Testis (tissue), 3 donors: ENCODE results near the gene CYP24A1. TPM values are rescaled to one million over a fixed set of nuclear protein-coding genes. Genes with fewer than 3 reads are reported as not detected.

ENCODE experiments used
- DNase-seq: peaks from one replicate; pipeline ENCODE4 v3.0.0-alpha.2; 2019
- H3K27ac ChIP-seq, 2 donors: fragments of 200-600 bp; sonication (generic); one replicate each; pipeline ENCODE4 v1.5.1; 2019
- H3K27me3 ChIP-seq: fragments of 200-600 bp; sonication (generic); one replicate; pipeline ENCODE4 v1.5.1; 2019
- H3K36me3 ChIP-seq: fragments of 200-600 bp; sonication (generic); one replicate; pipeline ENCODE4 v1.5.1; 2017; ENCODE audit warnings: low read depth; ENCODE audit errors: missing control alignments
- H3K4me1 ChIP-seq: fragments of 200-600 bp; sonication (generic); one replicate; pipeline ENCODE4 v1.5.1; 2019
- H3K4me3 ChIP-seq, 2 donors: fragments of 200-600 bp; sonication (generic); one replicate each; pipeline ENCODE4 v1.5.1; 2017 to 2019
- H3K9me3 ChIP-seq: fragments of 200-600 bp; sonication (generic); one replicate; pipeline ENCODE4 v1.5.1; 2017
- CTCF ChIP-seq, 3 experiments: fragments of 450-650 bp in 2 of 3; fragments of 200-600 bp in 1 of 3; sonication (generic) in 1 of 3; IDR thresholded peaks; one replicate each; pipeline ENCODE4 v1.5.1; 2016 to 2019; ENCODE audit warnings: antibody characterized with exemption in 3 of 3, mild to moderate bottlenecking in 2 of 3, moderate library complexity in 1 of 3
- POLR2A ChIP-seq: fragments of 450-650 bp; IDR thresholded peaks from one replicate; pipeline ENCODE4 v1.6.1; 2017; ENCODE audit warnings: antibody characterized with exemption, mild to moderate bottlenecking, moderate library complexity
- WGBS, 2 donors: methylation state at CpG; one replicate each; pipeline ENCODE4 v1.1.5; 2018; 5-methylcytosine and 5-hydroxymethylcytosine counted together
- intact Hi-C: fragments of 100-400 bp; cut with DNase I; formaldehyde crosslinking; loops from one replicate; pipeline ENCODE4 v1.15.1; 2023; ENCODE audit warnings: low total_unique reads
- polyA plus RNA-seq: library from polyadenylated mRNA; stranded (reverse); fragments of 350-450 nt; fragmentation: Illumina TruSeq; extraction: RNeasy Lipid Tissue Mini Kit (QIAGEN cat#74804); gene quantifications from one replicate; pipeline ENCODE4 v1.2.3, GENCODE V29; 2014; ENCODE audit warnings: low read depth, low replicate concordance; ENCODE audit not compliant: insufficient read depth
- total RNA-seq, 2 donors: library from RNA; depleted of rRNA; stranded (reverse); fragments of >200 nt; gene quantifications; one replicate each; pipeline ENCODE4 v1.2.3, GENCODE V29; 2016

CYP24A1 gene
- total and polyA plus RNA-seq, 3 donors from 2014 or later, result 0.43 to 0.94 TPM; not detected in 1

GRCh38 chr20:54215157-54215789 lies 41.5 kb upstream of the CYP24A1 start:
- WGBS, 2 donors, result 95% methylated on average over 3 of the region's 3 CpGs
- intact Hi-C loops, result no loop called here
- Histone ChIP-seq H3K9me3 (no peaks in the 10 kb centered on the region), H3K4me3 (no peak overlapping the region), H3K27ac (no peak overlapping the region), H3K36me3 (no peaks in the 10 kb centered on the region), H3K4me1 (no peaks in the 10 kb centered on the region), H3K27me3 (no peaks in the 10 kb centered on the region)
- no peak for TF ChIP-seq POLR2A
- TF ChIP-seq CTCF (IDR thresholded peaks at IDR 0.05), result no peak
- no peak for DNase-seq

- TF ChIP-seq POLR2A (no peak), CTCF (IDR thresholded peaks at IDR 0.05) (no peak)
- Histone ChIP-seq H3K27ac (no peak overlapping the region), H3K27me3 (no peaks in the 10 kb centered on the region), H3K4me1 (peaks cover 6% of the 10 kb centered on the region), H3K9me3 (no peaks in the 10 kb centered on the region), H3K36me3 (no peaks in the 10 kb centered on the region), H3K4me3 (no peak overlapping the region)
- WGBS, 2 donors, result 87 to 92% methylated on average over 8 of the region's 8 CpGs
- no peak for DNase-seq
- intact Hi-C loops, result no loop called here
Observed at GRCh38 chr20:54214566-54214965, 40.8 kb upstream of the CYP24A1 start.

GRCh38 chr20:54212871-54213270 lies 39.1 kb upstream of the CYP24A1 start:
- 90 to 91% methylated on average over 3 of the region's 3 CpGs for WGBS, 2 donors

GRCh38 chr20:54212226-54212625 lies 38.4 kb upstream of the CYP24A1 start:
- Histone ChIP-seq H3K27me3 (no peaks in the 10 kb centered on the region), H3K27ac (no peak overlapping the region), H3K36me3 (no peaks in the 10 kb centered on the region), H3K4me3 (no peak overlapping the region), H3K9me3 (no peaks in the 10 kb centered on the region), H3K4me1 (peaks cover 13% of the 10 kb centered on the region)
- TF ChIP-seq POLR2A, result no peak
- intact Hi-C loops, result no loop called here
- DNase-seq, result no peak
- 100% methylated on average over 1 of the region's 1 CpG for WGBS, 2 donors

More at GRCh38 chr20:54212871-54213270, 39.1 kb upstream of the CYP24A1 start:
- Histone ChIP-seq H3K9me3 (no peaks in the 10 kb centered on the region), H3K27me3 (no peaks in the 10 kb centered on the region), H3K4me3 (no peak overlapping the region), H3K27ac (no peak overlapping the region), H3K36me3 (no peaks in the 10 kb centered on the region), H3K4me1 (peaks cover 13% of the 10 kb centered on the region)
- TF ChIP-seq POLR2A (no peak), CTCF (IDR thresholded peaks at IDR 0.05) (no peak)
- DNase-seq, result no peak
- intact Hi-C loops, result no loop called here

GRCh38 chr20:54209216-54209813 lies 35.5 kb upstream of the CYP24A1 start:
- no peaks in the 10 kb centered on the region for H3K9me3 ChIP-seq
- intact Hi-C loops, result no loop called here
- TF ChIP-seq POLR2A (no peak), CTCF (IDR thresholded peaks at IDR 0.05) (no peak)
- no peak for DNase-seq
- H3K36me3 ChIP-seq, result no peaks in the 10 kb centered on the region
- H3K27ac ChIP-seq, result peak overlapping the region in 1 of 2 donors; percentile 100
- WGBS, 2 donors, result 53 to 55% methylated on average over 5 of the region's 5 CpGs
- H3K4me3 ChIP-seq, result no peak overlapping the region
- H3K27me3 ChIP-seq, result no peaks in the 10 kb centered on the region
- peaks cover 13% of the 10 kb centered on the region for H3K4me1 ChIP-seq
